ENCODE data around the gene ULK3.

ULK3 gene

GRCh38 chr15:74873036-74873755 is 30.2 kb upstream of the ULK3 start, which contains the start of gene SCAMP2:
Gene SCAMP2, minus strand, starts transcription at chr15:74873365. Its CDS starts 110 bp downstream, at chr15:74873255.
- H3K27ac Mint-ChIP-seq, result peak within 1 kb of the TSS; percentile 98
- peak within 1 kb of the TSS; percentile 99 for H3K4me3 Mint-ChIP-seq
- no peaks in the 10 kb centered on the region for H3K27me3 Mint-ChIP-seq
- ATAC-seq, result peak; percentile 93
- H3K9me3 Mint-ChIP-seq, result no peaks in the 10 kb centered on the region
- H3K4me1 Mint-ChIP-seq, result peaks cover 49% of the 10 kb centered on the region
- H3K36me3 Mint-ChIP-seq, result peaks cover 25% of the 10 kb centered on the region

- H3K4me3 Mint-ChIP-seq, result peak overlapping the region; percentile 99
Measured at GRCh38 chr15:74872702-74873035, 29.7 kb upstream of the ULK3 start.

GRCh38 chr15:74870436-74871215 is 27.7 kb upstream of the ULK3 start:
- H3K9me3 Mint-ChIP-seq, result no peaks in the 10 kb centered on the region
- H3K4me3 Mint-ChIP-seq, result peak overlapping the region; percentile 99
- H3K27ac Mint-ChIP-seq, result peak overlapping the region; percentile 98
- H3K4me1 Mint-ChIP-seq, result peaks cover 75% of the 10 kb centered on the region
- peaks cover 45% of the 10 kb centered on the region for H3K36me3 Mint-ChIP-seq
- H3K27me3 Mint-ChIP-seq, result no peaks in the 10 kb centered on the region
- no peak for ATAC-seq

More at GRCh38 chr15:74872702-74873035, 29.7 kb upstream of the ULK3 start:
- Mint-ChIP-seq H3K27me3 (no peaks in the 10 kb centered on the region), H3K27ac (peak overlapping the region; percentile 98), H3K4me1 (peaks cover 55% of the 10 kb centered on the region), H3K9me3 (no peaks in the 10 kb centered on the region), H3K36me3 (peaks cover 31% of the 10 kb centered on the region)
- no peak for ATAC-seq

GRCh38 chr15:74869726-74870407 is 26.9 kb upstream of the ULK3 start:
- ATAC-seq, result peak; percentile 84
- Mint-ChIP-seq H3K27me3 (no peaks in the 10 kb centered on the region), H3K4me3 (peak overlapping the region; percentile 99), H3K4me1 (peaks cover 83% of the 10 kb centered on the region), H3K27ac (peak overlapping the region; percentile 98), H3K9me3 (no peaks in the 10 kb centered on the region), H3K36me3 (peaks cover 50% of the 10 kb centered on the region)

- Mint-ChIP-seq H3K27ac (peak overlapping the region; percentile 98), H3K9me3 (no peaks in the 10 kb centered on the region), H3K4me1 (peaks cover 86% of the 10 kb centered on the region), H3K27me3 (no peaks in the 10 kb centered on the region), H3K36me3 (peaks cover 53% of the 10 kb centered on the region), H3K4me3 (peak overlapping the region; percentile 99)
- no peak for ATAC-seq
Measured at GRCh38 chr15:74869372-74869725, 26.4 kb upstream of the ULK3 start.

- Mint-ChIP-seq H3K4me1 (peaks cover 87% of the 10 kb centered on the region), H3K9me3 (no peaks in the 10 kb centered on the region), H3K27me3 (no peaks in the 10 kb centered on the region), H3K4me3 (peak overlapping the region; percentile 13), H3K36me3 (peaks cover 62% of the 10 kb centered on the region), H3K27ac (peak overlapping the region; percentile 59)
- no peak for ATAC-seq
Measured at GRCh38 chr15:74868059-74868458, 25.1 kb upstream of the ULK3 start.

GRCh38 chr15:74867466-74868038 is 24.6 kb upstream of the ULK3 start:
- ATAC-seq, result no peak
- H3K27me3 Mint-ChIP-seq, result no peaks in the 10 kb centered on the region
- H3K36me3 Mint-ChIP-seq, result peaks cover 57% of the 10 kb centered on the region
- peaks cover 83% of the 10 kb centered on the region for H3K4me1 Mint-ChIP-seq
- H3K4me3 Mint-ChIP-seq, result no peak overlapping the region
- no peaks in the 10 kb centered on the region for H3K9me3 Mint-ChIP-seq
- H3K27ac Mint-ChIP-seq, result peak overlapping the region; percentile 59

GRCh38 chr15:74866090-74866489 is 23.1 kb upstream of the ULK3 start:
- ATAC-seq, result no peak
- peaks cover 72% of the 10 kb centered on the region for H3K4me1 Mint-ChIP-seq
- no peak overlapping the region for H3K4me3 Mint-ChIP-seq
- H3K9me3 Mint-ChIP-seq, result no peaks in the 10 kb centered on the region
- peak overlapping the region; percentile 42 for H3K27ac Mint-ChIP-seq
- no peaks in the 10 kb centered on the region for H3K27me3 Mint-ChIP-seq
- H3K36me3 Mint-ChIP-seq, result peaks cover 53% of the 10 kb centered on the region

GRCh38 chr15:74865316-74865715 is 22.4 kb upstream of the ULK3 start:
- H3K27me3 Mint-ChIP-seq, result no peaks in the 10 kb centered on the region
- ATAC-seq, result no peak
- peaks cover 50% of the 10 kb centered on the region for H3K36me3 Mint-ChIP-seq
- peaks cover 64% of the 10 kb centered on the region for H3K4me1 Mint-ChIP-seq
- no peak overlapping the region for H3K4me3 Mint-ChIP-seq
- H3K27ac Mint-ChIP-seq, result peak overlapping the region; percentile 42
- H3K9me3 Mint-ChIP-seq, result no peaks in the 10 kb centered on the region

GRCh38 chr15:74864296-74864695 is 21.3 kb upstream of the ULK3 start:
- no peak for ATAC-seq
- Mint-ChIP-seq H3K4me3 (no peak overlapping the region), H3K27me3 (no peaks in the 10 kb centered on the region), H3K36me3 (peaks cover 42% of the 10 kb centered on the region), H3K27ac (peak overlapping the region; percentile 38), H3K4me1 (peaks cover 61% of the 10 kb centered on the region), H3K9me3 (no peaks in the 10 kb centered on the region)

- Mint-ChIP-seq H3K9me3 (no peaks in the 10 kb centered on the region), H3K4me1 (peaks cover 65% of the 10 kb centered on the region), H3K27me3 (no peaks in the 10 kb centered on the region), H3K27ac (peak overlapping the region; percentile 38), H3K4me3 (no peak overlapping the region), H3K36me3 (peaks cover 44% of the 10 kb centered on the region)
- no peak for ATAC-seq
Measured at GRCh38 chr15:74863239-74864056, 20.5 kb upstream of the ULK3 start.

GRCh38 chr15:74858369-74858740 is 15.4 kb upstream of the ULK3 start:
- Mint-ChIP-seq H3K4me1 (peaks cover 58% of the 10 kb centered on the region), H3K9me3 (no peaks in the 10 kb centered on the region), H3K36me3 (peaks cover 10% of the 10 kb centered on the region), H3K4me3 (peak overlapping the region; percentile 46), H3K27me3 (no peaks in the 10 kb centered on the region), H3K27ac (peak overlapping the region; percentile 92)
- ATAC-seq, result no peak

GRCh38 chr15:74857671-74858368 is 14.9 kb upstream of the ULK3 start:
- peak; percentile 89 for ATAC-seq
- H3K27me3 Mint-ChIP-seq, result no peaks in the 10 kb centered on the region
- peaks cover 13% of the 10 kb centered on the region for H3K36me3 Mint-ChIP-seq
- H3K9me3 Mint-ChIP-seq, result no peaks in the 10 kb centered on the region
- peak overlapping the region; percentile 92 for H3K27ac Mint-ChIP-seq
- H3K4me1 Mint-ChIP-seq, result peaks cover 61% of the 10 kb centered on the region
- H3K4me3 Mint-ChIP-seq, result peak overlapping the region; percentile 46

GRCh38 chr15:74857082-74857655 is 14.2 kb upstream of the ULK3 start:
- H3K9me3 Mint-ChIP-seq, result no peaks in the 10 kb centered on the region
- H3K27ac Mint-ChIP-seq, result peak overlapping the region; percentile 92
- peaks cover 17% of the 10 kb centered on the region for H3K36me3 Mint-ChIP-seq
- ATAC-seq, result peak; percentile 93
- peaks cover 61% of the 10 kb centered on the region for H3K4me1 Mint-ChIP-seq
- H3K4me3 Mint-ChIP-seq, result peak overlapping the region; percentile 49
- H3K27me3 Mint-ChIP-seq, result no peaks in the 10 kb centered on the region
